K562 (cell line): ENCODE results near the gene PUM1. TPM values are rescaled to one million over a fixed set of nuclear protein-coding genes. Genes with fewer than 3 reads are reported as not detected.

Experiments used
- ARHGAP35 ChIP-seq: fragments of 450-650 bp; IDR thresholded peaks from 2 replicates; pipeline ENCODE4 v1.6.1; 2018; ENCODE audit not compliant: partially characterized antibody
- KDM5B ChIP-seq: fragments of 200-600 bp; sonication (generic); IDR thresholded peaks from 2 replicates; pipeline ENCODE4 v1.6.1; 2012; ENCODE audit warnings: low read depth, mild to moderate bottlenecking, moderate library complexity, low read length, control low read depth, inconsistent platforms; ENCODE audit not compliant: insufficient replicate concordance
- MNT ChIP-seq, 2 experiments: fragments of 450-650 bp; conservative IDR thresholded peaks; 2 replicates each; pipeline ENCODE4 v1.6.1; 2017; ENCODE audit warnings: mild to moderate bottlenecking in 2 of 2, moderate library complexity in 2 of 2
- MTA3 ChIP-seq: fragments of 450-650 bp; formaldehyde crosslinking; IDR thresholded peaks from 2 replicates; pipeline ENCODE4 v1.6.1; 2017; ENCODE audit warnings: mild to moderate bottlenecking, borderline replicate concordance
- NCOA1 ChIP-seq: fragments of 450-650 bp; IDR thresholded peaks from 2 replicates; pipeline ENCODE4 v1.6.1; 2016; ENCODE audit warnings: low read depth
- NFRKB ChIP-seq: fragments of 450-650 bp; IDR thresholded peaks from 2 replicates; pipeline ENCODE4 v1.6.1; 2016; ENCODE audit warnings: low read depth
- RAD21 ChIP-seq, 2 experiments: fragments of 250-450 bp in 1 of 2; fragments of 450-650 bp in 1 of 2; sonication (Bioruptor Pico) in 1 of 2; formaldehyde crosslinking in 1 of 2; IDR thresholded peaks in 1 of 2; conservative IDR thresholded peaks in 1 of 2; 2 replicates each; pipeline versions ENCODE4 v1.4.0 to v1.8.0; 2020 to 2022; ENCODE audit warnings: mild to moderate bottlenecking in 2 of 2, moderate library complexity in 1 of 2
- RAD51 ChIP-seq: fragments of 450-650 bp; IDR thresholded peaks from 2 replicates; pipeline ENCODE4 v1.7.1; 2016; ENCODE audit warnings: low read depth, mild to moderate bottlenecking, borderline replicate concordance
- RCOR1 ChIP-seq, 2 experiments: IDR thresholded peaks; 2 replicates each; pipeline ENCODE4 v1.6.1; 2012; ENCODE audit warnings: low read depth in 2 of 2, low read length in 2 of 2, borderline replicate concordance in 1 of 2, improper control_type of control experiment in 1 of 2
- REST ChIP-seq, 2 experiments: fragments of 450-650 bp; formaldehyde crosslinking in 1 of 2; IDR thresholded peaks; 2 replicates each; pipeline versions ENCODE4 v1.4.0 to v1.6.1; 2014 to 2020; ENCODE audit warnings: mild to moderate bottlenecking in 2 of 2, borderline replicate concordance in 1 of 2, low read depth in 1 of 2
- SMAD4 ChIP-seq: fragments of 250-450 bp; sonication (Bioruptor Pico); conservative IDR thresholded peaks from 2 replicates; pipeline ENCODE4 v1.8.0; 2021; ENCODE audit warnings: inconsistent platforms, mild to moderate bottlenecking, moderate library complexity
- STAG1 ChIP-seq: sonication (generic); formaldehyde crosslinking; IDR thresholded peaks from 2 replicates; pipeline ENCODE4 v1.5.0; 2020; ENCODE audit warnings: missing genetic modification reagents, borderline replicate concordance
- TCF7 ChIP-seq: sonication (generic); IDR thresholded peaks from 2 replicates; pipeline ENCODE4 v1.6.1; 2016; ENCODE audit warnings: antibody characterized with exemption, borderline replicate concordance
- ZNF316 ChIP-seq: fragments of 450-650 bp; IDR thresholded peaks from 2 replicates; pipeline ENCODE4 v1.6.1; 2016
- polyA plus RNA-seq, 8 experiments: library from polyadenylated mRNA; depleted of rRNA in 4 of 8; stranded (reverse) in 5 of 8; unstranded in 3 of 8; fragments of >200 nt; fragmentation: Nextera tagmentation in 2 of 8; fragmentation: Illumina TruSeq in 1 of 8; extraction: Ambion mirVana in 2 of 8; extraction: Trizol in 1 of 8; gene quantifications; 2 replicates each; pipeline versions ENCODE4 v1.2.1 to v1.2.3, GENCODE V29; 2011 to 2014; ENCODE audit warnings: inconsistent platforms in 1 of 8, missing spikeins in 1 of 8
- total RNA-seq, 7 experiments: library from RNA; depleted of rRNA in 6 of 7; stranded (reverse); fragments of >200 nt in 6 of 7; fragmentation: Illumina TruSeq in 2 of 7; extraction: Trizol in 2 of 7; gene quantifications; 2 replicates each; pipeline versions ENCODE4 v1.2.1 to v1.2.3, GENCODE V29; 2011 to 2021; ENCODE audit warnings: low replicate concordance in 1 of 7
- TF ChIP-seq, protein P1 (sequence below), 3 experiments: IDR thresholded peaks in 2 of 3; conservative IDR thresholded peaks in 1 of 3; 2 replicates each; pipeline ENCODE4 v1.5.1; 2011 to 2012; ENCODE audit warnings: low read length in 3 of 3, mild to moderate bottlenecking in 3 of 3, control low read depth in 2 of 3, improper control_type of control experiment in 1 of 3, inconsistent platforms in 1 of 3, low read depth in 1 of 3, mixed read lengths in 1 of 3, moderate library complexity in 1 of 3; ENCODE audit not compliant: insufficient read depth in 2 of 3

Gene PUM1
- total and polyA plus RNA-seq, 9 of the 15 experiments (the other 6 are each of a cell fraction or from before 2014, with no cell fraction given), result 37.7 to 104 (median 55.7) TPM

- TF ChIP-seq NFRKB (peak; percentile 39; the same call in 1 of the 2 replicates), MTA3 (no peak), MNT (conservative IDR thresholded peaks at IDR 0.05) (peak in 1 of 2 experiments; percentile 35; a peak in 1 of 4 replicates), STAG1 (CRISPR knock-in tag) (no peak), NCOA1 (no peak), ARHGAP35 (no peak), REST (IDR thresholded peaks at IDR 0.05; ENCODE audit: borderline replicate concordance) (no peak), REST (CRISPR knock-in tag; IDR thresholded peaks at IDR 0.05; ENCODE audit: low read depth) (0 out of 2 replicates have a peak, but pooled peaks have one; percentile 3), ZNF316 (peak; percentile 82), RCOR1 (IDR thresholded peaks at IDR 0.05; ENCODE audit: borderline replicate concordance in 1 of 2, low read depth in 2 of 2, low read length in 2 of 2) (0 out of 4 replicates have a peak, but pooled peaks of 1 of the 2 experiments have one; percentile 2), RAD51 (no peak), RAD21 (CRISPR knock-in tag; conservative IDR thresholded peaks at IDR 0.05 in 1 of 2, IDR thresholded peaks at IDR 0.05 in 1 of 2) (0 out of 4 replicates have a peak, but pooled peaks of 1 of the 2 experiments have one; percentile 3), SMAD4 (CRISPR knock-in tag) (0 out of 2 replicates have a peak, but pooled peaks have one; percentile 37), KDM5B (no peak), TCF7 (no peak)
- TF ChIP-seq, protein P1, sequence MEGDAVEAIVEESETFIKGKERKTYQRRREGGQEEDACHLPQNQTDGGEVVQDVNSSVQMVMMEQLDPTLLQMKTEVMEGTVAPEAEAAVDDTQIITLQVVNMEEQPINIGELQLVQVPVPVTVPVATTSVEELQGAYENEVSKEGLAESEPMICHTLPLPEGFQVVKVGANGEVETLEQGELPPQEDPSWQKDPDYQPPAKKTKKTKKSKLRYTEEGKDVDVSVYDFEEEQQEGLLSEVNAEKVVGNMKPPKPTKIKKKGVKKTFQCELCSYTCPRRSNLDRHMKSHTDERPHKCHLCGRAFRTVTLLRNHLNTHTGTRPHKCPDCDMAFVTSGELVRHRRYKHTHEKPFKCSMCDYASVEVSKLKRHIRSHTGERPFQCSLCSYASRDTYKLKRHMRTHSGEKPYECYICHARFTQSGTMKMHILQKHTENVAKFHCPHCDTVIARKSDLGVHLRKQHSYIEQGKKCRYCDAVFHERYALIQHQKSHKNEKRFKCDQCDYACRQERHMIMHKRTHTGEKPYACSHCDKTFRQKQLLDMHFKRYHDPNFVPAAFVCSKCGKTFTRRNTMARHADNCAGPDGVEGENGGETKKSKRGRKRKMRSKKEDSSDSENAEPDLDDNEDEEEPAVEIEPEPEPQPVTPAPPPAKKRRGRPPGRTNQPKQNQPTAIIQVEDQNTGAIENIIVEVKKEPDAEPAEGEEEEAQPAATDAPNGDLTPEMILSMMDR (IDR thresholded peaks at IDR 0.05 in 2 of 3, conservative IDR thresholded peaks at IDR 0.05 in 1 of 3; ENCODE audit: insufficient read depth in 2 of 3, low read depth in 1 of 3, low read length in 3 of 3), result peak in 2 of 3 experiments; percentile 8 to 26; a peak in 1 of 6 replicates
These were observed 156.0 kb downstream of the PUM1 start (continued) for GRCh38 chr1:30909365-30910068.
